Panc1 (cell line): Measurements from ENCODE around the gene PTCD2. TPM values are rescaled to one million over a fixed set of nuclear protein-coding genes. Genes with fewer than 3 reads are reported as not detected.

ENCODE experiments used
- ATAC-seq: fragments of 200-7000 bp; cut with Tn5 transposase; 2 replicates; pipeline ENCODE4 v1.9.1; 2020; ENCODE audit warnings: mild to moderate bottlenecking, moderate library complexity
- BruUV-seq: library from RNA; stranded (reverse); fragments of 400-500 nt; replicated peaks from 2 replicates; lab custom pipeline; 2021; lab: Mats Ljungman, UMichigan
- CTCF ChIA-PET: fragments of 300-600 bp; sonication (Branson Sonifier 250); formaldehyde crosslinking; loops from one replicate; lab custom pipeline; 2022; ENCODE audit warnings: antibody characterized with exemption; lab: Charles Lee
- POLR2A ChIA-PET: fragments of 300-600 bp; sonication (Branson Sonifier 250); formaldehyde crosslinking; loops from one replicate; lab custom pipeline; 2022; ENCODE audit warnings: antibody characterized with exemption; lab: Charles Lee
- DNase-seq: peaks from one replicate; pipeline ENCODE4 v3.0.0-alpha.2; 2010; ENCODE audit warnings: low read depth, low spot score
- H3K27ac ChIP-seq: 2 replicates; pipeline ENCODE4 v1.5.1; 2011; ENCODE audit warnings: mild to moderate bottlenecking, low read length, inconsistent platforms
- H3K27me3 ChIP-seq: fragments of 200-500 bp; sonication (Bioruptor generic); 2 replicates; pipeline ENCODE4 v1.6.0; 2014; ENCODE audit warnings: low read length, inconsistent platforms; ENCODE audit not compliant: control insufficient read depth, insufficient read depth
- H3K36me3 ChIP-seq: fragments of 200-500 bp; sonication (Bioruptor generic); 2 replicates; pipeline ENCODE4 v1.5.1; 2014; ENCODE audit warnings: inconsistent platforms, mild to moderate bottlenecking, low read length, moderate library complexity; ENCODE audit not compliant: control insufficient read depth, insufficient read depth
- H3K4me1 ChIP-seq: 2 replicates; pipeline ENCODE4 v1.5.1; 2011; ENCODE audit warnings: inconsistent platforms, mild to moderate bottlenecking, low read length, moderate library complexity; ENCODE audit not compliant: control insufficient read depth, insufficient read depth
- H3K4me3 ChIP-seq, 2 experiments: 2 replicates each; pipeline ENCODE4 v1.5.1; 2011 to 2012; ENCODE audit warnings: low read depth in 2 of 2, low read length in 2 of 2, mild to moderate bottlenecking in 2 of 2, inconsistent platforms in 1 of 2, moderate library complexity in 1 of 2
- H3K9me3 ChIP-seq: fragments of 200-500 bp; sonication (Bioruptor generic); 2 replicates; pipeline ENCODE4 v1.5.1; 2014; ENCODE audit warnings: low read depth, mild to moderate bottlenecking, inconsistent platforms, low read length, moderate library complexity; ENCODE audit not compliant: control insufficient read depth, insufficient read depth
- POLR2AphosphoS5 ChIP-seq: IDR thresholded peaks from 2 replicates; pipeline ENCODE4 v1.6.1; 2012; ENCODE audit warnings: mild to moderate bottlenecking, low read depth, low read length, moderate library complexity
- SIN3A ChIP-seq: IDR thresholded peaks from 2 replicates; pipeline ENCODE4 v1.6.1; 2012; ENCODE audit warnings: low read depth, mild to moderate bottlenecking, low read length, moderate library complexity, borderline replicate concordance; ENCODE audit not compliant: insufficient read depth
- TCF7L2 ChIP-seq: IDR thresholded peaks from 2 replicates; pipeline ENCODE4 v1.6.1; 2011; ENCODE audit warnings: mild to moderate bottlenecking, low read depth, low read length, inconsistent platforms
- in situ Hi-C: cut with HindIII; loops from 2 replicates; pipeline ENCODE4 v1.10.0; 2016; ENCODE audit warnings: low sequenced_read_pairs, low pct_unique_long_range_greater_than_20kb
- intact Hi-C: fragments of 100-400 bp; cut with micrococcal nuclease; formaldehyde crosslinking; loops from one replicate; pipeline ENCODE4 v1.10.0; 2022; ENCODE audit not compliant: unreplicated experiment
- total RNA-seq: library from RNA; stranded (reverse); gene quantifications from one replicate; pipeline ENCODE4 v1.2.1, GENCODE V29; 2021; ENCODE audit not compliant: unreplicated experiment
- TF ChIP-seq, protein P1 (sequence below), 2 experiments: IDR thresholded peaks; 2 replicates each; pipeline ENCODE4 v1.6.1; 2011 to 2012; ENCODE audit warnings: low read depth in 2 of 2, control low read depth in 1 of 2, low read length in 1 of 2, mild to moderate bottlenecking in 1 of 2, moderate library complexity in 1 of 2; ENCODE audit not compliant: insufficient read depth in 1 of 2
- TF ChIP-seq, protein P2 (sequence below): fragments of 450-650 bp; IDR thresholded peaks from 2 replicates; pipeline ENCODE4 v1.5.1; 2017; ENCODE audit warnings: mild to moderate bottlenecking

Gene PTCD2
- total RNA-seq, 1 experiment from 2014 or later = 13.0 TPM

DNA sequence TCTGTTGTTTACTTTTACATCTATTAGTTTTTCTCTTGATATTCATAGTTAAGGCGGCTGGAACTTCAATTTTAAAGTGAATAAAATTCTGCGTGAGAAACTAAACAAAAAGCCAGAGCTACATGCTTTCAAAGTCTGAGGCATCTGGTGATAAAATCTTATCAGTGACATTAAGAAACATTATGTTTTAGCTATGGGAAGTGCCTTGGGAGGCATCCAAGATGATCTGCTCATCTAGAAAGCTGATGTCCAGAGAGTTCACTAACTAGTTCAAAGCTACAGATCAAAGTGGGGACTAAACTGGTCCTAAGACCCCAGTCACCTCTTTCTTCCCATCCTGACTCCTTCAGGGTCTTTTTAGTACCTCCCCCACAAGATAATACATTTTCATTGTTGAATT lies 37.3 kb upstream of the PTCD2 start:
- DNase-seq (no peak), ATAC-seq (no peak)
- Histone ChIP-seq H3K36me3 (peaks cover 2% of the 10 kb centered on the region; the same call in 1 of the 2 replicates), H3K27me3 (no peaks in the 10 kb centered on the region), H3K27ac (peak overlapping the region; percentile 75; the same call in 1 of the 2 replicates), H3K9me3 (no peaks in the 10 kb centered on the region), H3K4me1 (peaks cover 11% of the 10 kb centered on the region; the same call in 1 of the 2 replicates), H3K4me3 (no peak overlapping the region)
- BruUV-seq = no TSS peak
- ChIA-PET POLR2A (no interaction called here), CTCF (no interaction called here)
- TF ChIP-seq, protein P1, sequence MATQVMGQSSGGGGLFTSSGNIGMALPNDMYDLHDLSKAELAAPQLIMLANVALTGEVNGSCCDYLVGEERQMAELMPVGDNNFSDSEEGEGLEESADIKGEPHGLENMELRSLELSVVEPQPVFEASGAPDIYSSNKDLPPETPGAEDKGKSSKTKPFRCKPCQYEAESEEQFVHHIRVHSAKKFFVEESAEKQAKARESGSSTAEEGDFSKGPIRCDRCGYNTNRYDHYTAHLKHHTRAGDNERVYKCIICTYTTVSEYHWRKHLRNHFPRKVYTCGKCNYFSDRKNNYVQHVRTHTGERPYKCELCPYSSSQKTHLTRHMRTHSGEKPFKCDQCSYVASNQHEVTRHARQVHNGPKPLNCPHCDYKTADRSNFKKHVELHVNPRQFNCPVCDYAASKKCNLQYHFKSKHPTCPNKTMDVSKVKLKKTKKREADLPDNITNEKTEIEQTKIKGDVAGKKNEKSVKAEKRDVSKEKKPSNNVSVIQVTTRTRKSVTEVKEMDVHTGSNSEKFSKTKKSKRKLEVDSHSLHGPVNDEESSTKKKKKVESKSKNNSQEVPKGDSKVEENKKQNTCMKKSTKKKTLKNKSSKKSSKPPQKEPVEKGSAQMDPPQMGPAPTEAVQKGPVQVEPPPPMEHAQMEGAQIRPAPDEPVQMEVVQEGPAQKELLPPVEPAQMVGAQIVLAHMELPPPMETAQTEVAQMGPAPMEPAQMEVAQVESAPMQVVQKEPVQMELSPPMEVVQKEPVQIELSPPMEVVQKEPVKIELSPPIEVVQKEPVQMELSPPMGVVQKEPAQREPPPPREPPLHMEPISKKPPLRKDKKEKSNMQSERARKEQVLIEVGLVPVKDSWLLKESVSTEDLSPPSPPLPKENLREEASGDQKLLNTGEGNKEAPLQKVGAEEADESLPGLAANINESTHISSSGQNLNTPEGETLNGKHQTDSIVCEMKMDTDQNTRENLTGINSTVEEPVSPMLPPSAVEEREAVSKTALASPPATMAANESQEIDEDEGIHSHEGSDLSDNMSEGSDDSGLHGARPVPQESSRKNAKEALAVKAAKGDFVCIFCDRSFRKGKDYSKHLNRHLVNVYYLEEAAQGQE (IDR thresholded peaks at IDR 0.05; ENCODE audit: insufficient read depth in 1 of 2, low read depth in 2 of 2, low read length in 1 of 2) = no peak
- TF ChIP-seq POLR2AphosphoS5 (no peak), TCF7L2 (no peak), SIN3A (no peak)
- TF ChIP-seq, protein P2, sequence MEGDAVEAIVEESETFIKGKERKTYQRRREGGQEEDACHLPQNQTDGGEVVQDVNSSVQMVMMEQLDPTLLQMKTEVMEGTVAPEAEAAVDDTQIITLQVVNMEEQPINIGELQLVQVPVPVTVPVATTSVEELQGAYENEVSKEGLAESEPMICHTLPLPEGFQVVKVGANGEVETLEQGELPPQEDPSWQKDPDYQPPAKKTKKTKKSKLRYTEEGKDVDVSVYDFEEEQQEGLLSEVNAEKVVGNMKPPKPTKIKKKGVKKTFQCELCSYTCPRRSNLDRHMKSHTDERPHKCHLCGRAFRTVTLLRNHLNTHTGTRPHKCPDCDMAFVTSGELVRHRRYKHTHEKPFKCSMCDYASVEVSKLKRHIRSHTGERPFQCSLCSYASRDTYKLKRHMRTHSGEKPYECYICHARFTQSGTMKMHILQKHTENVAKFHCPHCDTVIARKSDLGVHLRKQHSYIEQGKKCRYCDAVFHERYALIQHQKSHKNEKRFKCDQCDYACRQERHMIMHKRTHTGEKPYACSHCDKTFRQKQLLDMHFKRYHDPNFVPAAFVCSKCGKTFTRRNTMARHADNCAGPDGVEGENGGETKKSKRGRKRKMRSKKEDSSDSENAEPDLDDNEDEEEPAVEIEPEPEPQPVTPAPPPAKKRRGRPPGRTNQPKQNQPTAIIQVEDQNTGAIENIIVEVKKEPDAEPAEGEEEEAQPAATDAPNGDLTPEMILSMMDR = no peak
- intact Hi-C loops (no loop called here), in situ Hi-C loops (no loop called here)

DNA sequence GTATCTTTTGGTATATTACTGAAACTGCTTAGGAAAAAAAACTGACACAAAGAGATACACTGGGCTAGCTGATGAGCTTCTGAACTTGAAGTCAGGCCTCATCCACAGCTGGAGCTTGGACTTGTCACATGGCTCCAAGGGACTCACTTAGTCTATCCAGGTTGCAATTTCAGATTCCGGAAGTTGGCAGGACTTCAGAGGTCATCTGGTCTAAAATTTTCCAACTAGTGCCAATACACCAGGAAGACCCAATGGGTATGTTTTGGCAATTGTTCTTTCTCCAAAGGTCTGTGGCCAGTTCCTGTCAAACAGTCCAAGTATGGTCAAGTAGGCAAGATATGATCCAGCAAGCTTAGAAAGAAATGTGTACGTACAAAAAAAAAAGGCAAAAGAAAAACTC lies 36.8 kb upstream of the PTCD2 start:
- Histone ChIP-seq H3K36me3 (peaks cover 2% of the 10 kb centered on the region; the same call in 1 of the 2 replicates), H3K4me3 (no peak overlapping the region), H3K9me3 (no peaks in the 10 kb centered on the region), H3K27ac (peak overlapping the region; percentile 75; the same call in 1 of the 2 replicates), H3K27me3 (no peaks in the 10 kb centered on the region), H3K4me1 (peaks cover 11% of the 10 kb centered on the region; the same call in 1 of the 2 replicates)
- ATAC-seq = no peak
- intact Hi-C loops (no loop called here), in situ Hi-C loops (no loop called here)
- ChIA-PET POLR2A (no interaction called here), CTCF (no interaction called here)
- DNase-seq = no peak
- TF ChIP-seq POLR2AphosphoS5 (no peak), TCF7L2 (no peak), SIN3A (no peak)
- TF ChIP-seq, protein P2 = no peak
- TF ChIP-seq, protein P1 (IDR thresholded peaks at IDR 0.05; ENCODE audit: insufficient read depth in 1 of 2, low read depth in 2 of 2, low read length in 1 of 2) = no peak
- BruUV-seq = no TSS peak
